HG03039 (cell line): ENCODE data around the gene PCSK2.

Source experiments
- ATAC-seq: cut with Tn5 transposase; IDR thresholded peaks from one replicate; pipeline ENCODE4 v1.9.1; 2021; ENCODE audit warnings: mild to moderate bottlenecking, moderate library complexity; ENCODE audit not compliant: unreplicated experiment

PCSK2 gene

DNA sequence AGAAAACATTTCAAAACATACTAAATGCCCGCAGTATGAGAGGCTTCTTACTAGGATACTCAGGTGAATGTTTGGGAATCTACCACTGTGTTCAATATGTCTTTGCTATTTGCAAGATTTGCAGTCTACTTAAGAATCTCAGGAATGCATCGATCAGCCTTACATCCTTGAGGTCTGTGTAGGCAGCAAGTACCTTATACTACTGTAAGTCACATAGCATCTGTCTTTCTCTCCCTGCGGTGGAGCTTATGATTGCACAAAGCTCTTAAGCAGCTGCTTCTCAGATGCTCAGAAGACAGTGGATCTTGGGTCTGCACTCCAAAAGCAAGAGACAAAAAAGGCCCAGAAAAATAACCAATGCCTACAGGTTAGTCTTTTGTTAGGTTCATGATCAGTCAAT lies 21.4 kb downstream of the PCSK2 start:
- no peak for ATAC-seq

DNA sequence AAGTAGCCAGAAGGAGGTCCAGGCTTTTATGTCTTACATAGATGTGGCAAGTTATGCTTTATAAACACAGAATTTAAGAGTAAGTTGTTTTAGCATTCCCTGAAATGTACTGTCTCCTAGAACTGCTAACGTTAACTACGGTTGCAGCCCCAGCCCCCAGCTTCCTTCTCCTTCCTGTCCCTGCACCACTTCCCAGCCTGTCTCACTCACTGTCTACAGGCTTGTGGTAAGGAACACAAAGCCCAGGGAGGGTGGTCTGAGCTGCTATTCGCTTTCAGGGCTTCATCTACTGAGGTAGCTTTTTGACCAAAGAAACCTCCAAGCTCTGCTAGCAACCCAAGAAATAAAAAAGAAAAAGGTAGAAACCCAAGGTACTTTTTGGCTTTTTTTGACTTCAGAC lies 35.9 kb downstream of the PCSK2 start:
- ATAC-seq = no peak

DNA sequence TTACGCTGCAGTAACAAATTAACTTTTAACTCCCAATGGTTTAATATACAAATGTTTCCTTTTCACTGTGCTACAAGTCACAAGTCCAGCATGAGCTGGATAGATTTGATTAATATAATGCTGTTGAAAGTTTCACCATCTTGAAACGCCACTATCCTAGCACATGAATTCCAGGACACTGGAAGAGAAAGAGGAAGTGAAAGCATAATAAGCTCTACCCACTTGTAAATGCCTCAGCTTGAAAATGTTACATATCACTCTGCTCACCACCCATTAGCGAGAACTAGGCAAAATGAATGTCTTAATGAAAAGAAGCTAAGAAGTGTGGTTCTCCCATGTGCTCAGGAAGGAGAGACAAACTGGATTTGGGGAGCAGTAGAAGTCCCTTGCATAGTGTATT lies 46.9 kb downstream of the PCSK2 start:
- no peak for ATAC-seq

DNA sequence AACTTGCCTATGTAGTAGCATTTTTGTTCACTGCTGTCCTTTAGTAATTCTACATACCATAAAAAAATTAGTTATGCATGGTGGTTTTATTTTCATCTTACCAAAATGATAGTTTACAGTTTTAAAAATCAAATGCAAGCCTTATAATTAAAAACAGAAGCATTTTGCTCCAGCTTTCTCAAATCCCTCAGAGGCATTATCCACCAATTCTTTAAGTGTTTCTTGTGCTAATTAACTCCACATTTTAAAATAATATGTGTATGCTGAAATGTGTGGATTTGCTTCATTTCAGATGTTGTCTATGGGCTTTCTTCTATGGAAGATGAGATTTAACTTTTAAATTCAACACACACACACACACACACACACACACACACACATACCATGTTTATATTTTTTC lies 49.3 kb downstream of the PCSK2 start:
- ATAC-seq = no peak

DNA sequence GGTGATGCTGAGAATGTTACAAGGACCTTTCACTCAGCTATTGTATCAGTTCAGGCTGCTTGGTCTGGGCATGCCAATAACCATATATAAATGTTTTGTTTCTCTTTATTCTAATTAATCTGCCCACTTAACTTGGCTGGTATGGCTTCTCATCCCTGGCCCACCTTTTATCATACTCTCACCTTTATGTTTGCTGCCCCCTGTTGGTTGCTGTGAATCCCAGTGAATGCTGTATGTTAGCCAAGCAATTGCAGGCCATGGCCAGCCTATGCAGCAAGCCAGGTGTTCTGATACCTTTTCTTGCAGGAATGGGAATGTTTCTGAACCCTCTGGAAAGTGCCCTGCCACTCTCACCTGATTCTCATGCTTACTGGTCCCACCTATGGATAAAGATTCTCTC lies 54.6 kb downstream of the PCSK2 start:
- ATAC-seq = no peak

DNA sequence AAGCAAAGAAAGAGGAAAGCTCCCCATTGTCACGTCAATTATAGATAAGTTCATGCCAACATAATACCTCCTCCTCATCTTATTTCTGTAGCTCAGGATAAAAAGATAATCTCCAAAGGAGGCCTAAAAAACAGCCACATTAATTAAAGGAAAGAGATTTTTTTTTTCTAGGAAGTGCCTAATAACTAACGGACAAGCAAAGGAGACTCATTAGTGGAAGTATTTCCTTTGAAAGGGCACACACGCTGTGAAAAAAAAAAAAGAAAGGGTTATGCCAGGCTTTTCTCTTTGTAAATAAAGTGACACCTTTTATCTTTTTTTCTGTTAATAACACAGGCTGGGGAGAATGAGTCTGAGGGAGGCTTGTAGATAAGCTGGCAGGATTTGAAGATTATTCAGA lies 55.7 kb downstream of the PCSK2 start:
- no peak for ATAC-seq

DNA sequence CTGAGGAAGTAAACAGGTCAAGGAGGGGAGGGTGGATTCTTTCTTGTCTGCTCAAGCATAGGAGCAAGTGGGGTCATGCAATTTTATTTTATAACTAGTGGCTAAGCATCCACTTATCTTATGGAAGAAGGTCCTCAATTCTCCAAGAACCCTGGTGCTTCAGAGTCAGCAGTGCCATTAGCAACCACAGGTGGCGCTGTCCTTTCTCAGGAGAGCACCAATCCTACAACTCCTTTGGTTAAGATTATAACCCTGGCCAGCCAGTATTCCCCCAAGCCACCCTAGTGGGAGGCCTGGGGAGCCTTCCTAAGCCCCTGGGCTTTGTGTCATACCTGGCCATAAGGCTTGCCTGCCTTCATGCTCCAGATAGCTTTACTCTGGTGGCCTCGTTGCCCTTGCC lies 60.7 kb downstream of the PCSK2 start:
- no peak for ATAC-seq

DNA sequence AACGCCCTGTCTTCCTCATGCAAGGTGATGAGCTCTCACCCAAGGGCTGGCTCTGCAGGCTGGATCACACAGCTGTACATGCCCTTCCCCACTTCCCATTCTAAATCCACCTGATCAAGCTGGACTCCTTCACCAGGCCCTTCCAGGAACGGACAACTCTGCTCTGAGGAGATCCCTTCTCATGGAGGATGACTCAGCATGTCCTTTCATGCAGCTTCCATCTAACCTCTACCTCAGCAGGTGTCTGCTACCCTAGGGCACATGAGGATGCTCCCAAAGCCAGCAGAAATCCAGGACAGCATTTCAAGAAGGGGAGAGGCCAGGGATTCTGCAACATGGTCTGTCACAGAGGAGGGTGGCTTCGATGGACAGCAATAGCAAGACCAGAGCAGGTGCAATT lies 61.2 kb downstream of the PCSK2 start:
- no peak for ATAC-seq

DNA sequence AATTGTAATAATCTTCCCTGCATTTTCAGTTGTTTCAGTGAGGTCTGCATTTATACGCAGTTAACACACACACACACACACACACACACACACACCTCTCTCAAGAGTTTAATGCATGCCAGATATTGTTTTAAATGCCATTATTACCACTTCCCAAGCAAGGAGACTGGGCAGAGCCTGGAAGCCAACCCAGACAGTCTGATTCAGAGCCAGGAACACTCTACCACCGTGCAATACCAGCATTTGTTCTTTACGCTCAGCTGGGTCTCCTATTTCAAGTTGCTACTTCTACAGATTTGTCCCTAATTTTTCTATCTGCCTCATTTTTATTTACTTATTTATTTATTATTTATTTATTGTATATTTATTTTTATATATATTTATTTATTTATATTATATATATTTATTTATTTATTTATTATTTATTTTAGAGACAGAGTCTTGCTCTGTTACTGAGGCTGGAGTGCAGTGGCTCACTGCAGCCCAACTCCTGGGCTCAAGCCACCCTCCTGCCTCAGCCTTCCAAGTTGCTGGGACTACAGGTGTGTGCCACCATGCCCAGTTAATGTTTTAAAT lies 68.4 kb downstream of the PCSK2 start:
- ATAC-seq = no peak

DNA sequence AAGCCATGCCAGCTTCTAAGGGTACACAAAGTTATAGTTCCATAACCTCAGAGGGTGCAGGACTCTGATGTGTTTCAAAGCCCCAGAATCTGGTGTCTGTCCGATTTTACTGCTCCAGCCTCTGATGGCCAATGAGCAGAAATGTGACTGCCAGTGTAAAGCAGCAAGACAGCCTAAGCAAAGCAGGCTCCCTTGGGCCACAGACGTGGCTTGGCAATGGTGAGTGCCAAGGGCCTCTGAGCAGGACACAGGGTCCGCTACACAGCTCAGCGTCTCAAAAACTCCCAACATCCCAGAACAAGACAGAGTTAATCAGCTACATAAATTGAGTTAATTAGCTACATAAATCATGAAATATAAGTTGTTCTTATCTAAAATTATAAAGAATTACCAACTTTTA lies 69.2 kb downstream of the PCSK2 start:
- ATAC-seq = no peak

DNA sequence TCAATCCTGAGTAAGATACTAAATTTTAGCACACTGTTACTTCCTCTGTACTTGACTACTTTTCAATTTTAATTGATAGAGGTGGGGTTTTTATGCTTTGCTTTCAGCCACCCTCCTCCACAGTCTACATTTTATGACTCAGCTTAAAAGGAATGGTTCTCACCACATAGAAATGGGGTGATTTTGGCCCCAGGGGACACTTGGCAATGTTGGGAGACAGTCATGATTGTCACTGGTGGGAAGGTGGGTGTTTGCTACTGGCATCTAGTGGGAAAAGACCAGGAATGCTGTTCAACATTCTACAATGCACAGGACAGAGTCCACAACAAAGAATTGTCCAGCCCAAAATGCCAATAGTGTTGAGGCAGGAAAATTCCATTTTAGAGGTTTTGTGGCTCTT lies 71.3 kb downstream of the PCSK2 start:
- no peak for ATAC-seq

DNA sequence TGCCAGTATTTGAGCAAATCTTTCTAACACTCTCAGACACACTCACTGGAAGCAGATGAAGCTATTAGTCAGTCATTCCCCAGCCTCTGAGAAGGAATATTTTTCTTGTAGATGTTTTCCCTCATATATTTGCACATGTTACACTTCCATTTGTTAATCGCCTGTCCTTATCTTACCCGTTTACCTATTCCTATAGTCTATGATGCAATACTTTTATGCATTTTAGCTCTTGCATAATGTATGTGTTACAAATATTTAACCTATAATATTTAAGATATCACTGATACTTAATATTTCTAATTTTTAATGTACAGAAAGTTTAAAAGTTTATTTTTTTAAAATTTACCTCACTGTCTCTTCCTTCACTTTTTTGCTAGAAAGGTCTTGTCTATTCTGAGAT lies 71.9 kb downstream of the PCSK2 start:
- ATAC-seq = no peak

DNA sequence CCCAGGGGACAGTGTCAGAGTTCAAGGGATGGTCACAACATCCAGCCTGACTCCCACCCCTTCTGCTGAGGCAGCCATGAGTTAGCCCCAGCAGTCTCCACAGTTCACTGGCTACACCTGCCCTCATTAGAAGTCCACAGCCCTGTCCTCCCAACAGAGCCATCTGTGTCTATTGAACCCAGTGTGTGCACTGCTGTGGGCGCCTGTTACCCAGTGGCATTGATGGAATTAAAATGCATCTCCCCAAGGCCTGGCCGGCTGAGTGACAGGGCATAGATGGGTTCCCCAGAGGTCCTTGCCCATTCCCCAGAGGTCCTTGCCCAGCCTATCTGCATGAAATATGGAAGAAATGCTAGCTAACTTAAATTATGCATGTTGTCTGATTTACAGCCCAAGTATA lies 73.3 kb downstream of the PCSK2 start:
- no peak for ATAC-seq

DNA sequence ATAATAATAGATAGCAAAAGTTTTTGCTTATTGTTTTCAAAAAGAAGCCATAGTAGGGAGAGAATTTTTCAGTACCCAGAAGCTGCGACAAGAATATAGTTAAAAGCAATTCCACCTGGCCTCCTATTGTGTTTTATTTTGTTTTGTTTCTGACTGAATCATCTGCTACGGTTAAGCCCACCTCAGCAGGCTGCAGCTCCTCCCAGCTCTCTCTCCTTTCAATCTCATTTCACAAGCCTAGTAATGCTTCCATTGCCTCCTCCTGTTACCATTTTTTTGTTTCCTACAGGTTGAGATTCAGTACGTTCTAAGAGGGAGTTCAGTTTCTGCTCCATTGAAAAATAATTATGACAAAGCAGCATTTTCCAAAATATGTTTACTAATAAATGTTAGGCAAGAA lies 77.9 kb downstream of the PCSK2 start:
- no peak for ATAC-seq

DNA sequence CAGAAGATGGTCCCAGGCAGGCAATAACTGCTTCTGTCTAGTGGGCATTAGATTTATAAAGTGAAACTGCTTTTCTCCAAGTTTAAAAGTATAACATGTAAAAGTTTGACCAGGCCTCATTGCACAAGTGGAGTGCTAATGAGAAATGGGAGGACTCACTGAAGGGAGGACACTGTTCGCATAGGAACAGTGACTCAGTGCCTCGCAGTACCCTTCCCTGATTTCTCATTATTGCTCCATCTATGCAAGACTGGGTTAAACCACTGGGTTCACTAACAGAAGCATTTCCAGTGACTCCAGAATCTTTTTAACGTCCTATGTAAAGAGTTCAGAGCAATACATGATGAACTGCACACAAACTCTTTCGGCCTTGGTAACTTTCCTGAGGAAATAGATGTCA lies 79.6 kb downstream of the PCSK2 start:
- no peak for ATAC-seq

DNA sequence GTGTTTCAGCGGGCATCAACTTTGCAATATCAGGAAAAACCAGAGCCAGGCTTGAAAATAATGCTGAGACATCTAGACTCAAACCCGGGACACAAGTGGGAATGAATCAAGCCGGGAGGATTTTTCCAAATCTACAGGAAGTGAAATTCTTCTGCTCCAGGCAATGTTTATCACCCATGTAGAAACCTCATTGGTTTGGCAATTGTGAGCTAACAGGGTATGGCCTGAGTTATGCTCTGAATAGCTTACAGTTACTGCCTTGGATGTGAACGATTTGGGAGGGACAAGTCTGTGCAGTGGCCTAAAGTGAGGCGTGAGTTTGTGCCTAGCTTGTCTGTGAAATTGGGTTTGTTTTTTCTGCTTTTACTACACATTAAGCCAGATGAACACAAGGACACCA lies 87.4 kb downstream of the PCSK2 start:
- ATAC-seq = no peak

DNA sequence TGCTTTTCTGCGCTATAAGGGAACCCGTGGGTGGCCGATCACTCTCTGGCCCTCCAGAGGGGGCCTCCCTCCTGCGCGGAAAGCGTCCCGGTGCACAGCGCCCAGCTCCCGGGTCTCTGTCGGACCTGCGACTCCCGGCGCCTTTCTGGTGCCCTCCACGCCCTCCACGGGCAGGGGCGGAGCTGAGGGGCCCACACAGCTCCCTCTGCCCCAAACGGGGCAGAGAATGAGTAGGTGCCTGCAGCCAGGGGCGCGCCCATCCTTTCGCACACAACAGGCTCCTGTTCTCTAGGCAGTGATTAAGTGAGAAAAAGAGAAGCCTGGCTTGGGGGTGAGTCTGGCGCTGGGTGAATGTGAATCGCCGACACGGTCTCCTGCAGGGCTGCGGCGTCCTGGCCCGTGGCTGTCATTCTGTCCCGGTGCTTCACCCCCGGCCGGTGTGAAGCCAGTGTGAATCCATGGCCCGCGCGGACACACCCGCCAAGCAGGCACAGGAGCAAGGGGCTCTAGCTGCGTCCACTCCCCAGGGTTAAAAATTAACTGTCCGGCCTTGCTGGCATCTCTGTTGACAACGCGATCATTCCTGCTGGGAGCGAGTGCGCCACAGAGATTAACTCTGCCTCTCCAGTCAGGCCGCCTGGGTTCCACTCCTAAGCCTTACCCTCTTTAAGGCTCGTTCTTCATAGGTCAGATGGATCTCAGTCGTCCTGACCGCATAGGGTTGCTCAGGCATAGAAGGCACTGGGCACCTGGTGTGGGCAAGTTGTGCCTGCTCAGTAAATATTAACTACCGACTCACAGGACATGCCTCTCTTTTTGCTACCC lies 88.8 kb downstream of the PCSK2 start:
- ATAC-seq = no peak

DNA sequence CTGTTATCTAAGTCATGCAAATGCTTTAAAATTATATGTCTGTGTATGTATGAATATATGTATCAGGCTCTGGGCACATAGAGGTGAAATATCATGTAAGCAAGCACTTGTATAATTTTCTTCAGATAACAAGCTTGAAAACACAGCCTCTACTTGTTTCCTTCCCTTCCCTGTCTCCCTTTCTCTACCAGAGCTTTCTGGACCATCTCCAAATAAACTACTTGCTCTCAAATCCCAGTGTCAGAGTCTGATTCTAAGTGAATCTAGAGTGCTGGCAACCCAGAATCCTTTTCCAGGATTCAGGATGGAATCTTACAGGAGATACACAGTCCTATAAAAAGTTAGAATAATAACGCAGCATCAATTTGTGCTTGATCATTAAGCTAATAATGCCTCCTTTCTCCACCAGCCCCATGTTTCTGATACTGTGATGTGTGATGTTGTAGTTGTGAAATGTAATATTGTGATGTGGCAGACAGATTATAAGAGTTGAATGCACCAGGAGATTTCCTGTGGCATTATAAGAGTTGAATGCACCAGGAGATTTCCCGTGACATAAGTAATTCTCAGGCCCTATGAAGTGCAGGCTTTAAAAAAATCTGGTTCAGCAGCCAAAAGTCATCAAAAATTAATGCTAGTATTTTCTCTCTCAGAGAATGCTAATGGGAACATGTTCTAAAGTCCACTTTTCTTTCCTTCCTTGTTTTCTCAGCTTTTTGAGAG lies 89.6 kb downstream of the PCSK2 start:
- ATAC-seq = no peak

DNA sequence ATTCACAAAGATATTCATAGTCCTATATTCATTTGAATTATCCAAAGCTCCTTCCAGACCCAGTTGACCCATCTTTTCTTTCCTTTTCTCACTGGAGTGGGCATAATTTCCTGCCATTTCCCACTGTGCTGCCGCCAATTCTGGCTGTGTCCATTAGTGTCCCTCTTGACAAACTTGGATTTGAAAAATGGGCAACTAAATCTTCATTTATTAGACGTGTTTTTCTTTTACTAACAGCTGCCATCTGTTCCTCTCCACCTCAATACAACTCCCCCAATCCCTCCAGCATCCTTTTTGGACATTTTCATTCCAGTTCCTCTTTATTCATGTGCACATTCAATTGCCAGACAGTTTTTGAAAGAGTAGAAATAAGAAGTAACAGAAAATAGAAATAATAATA lies 90.5 kb downstream of the PCSK2 start:
- ATAC-seq = no peak

DNA sequence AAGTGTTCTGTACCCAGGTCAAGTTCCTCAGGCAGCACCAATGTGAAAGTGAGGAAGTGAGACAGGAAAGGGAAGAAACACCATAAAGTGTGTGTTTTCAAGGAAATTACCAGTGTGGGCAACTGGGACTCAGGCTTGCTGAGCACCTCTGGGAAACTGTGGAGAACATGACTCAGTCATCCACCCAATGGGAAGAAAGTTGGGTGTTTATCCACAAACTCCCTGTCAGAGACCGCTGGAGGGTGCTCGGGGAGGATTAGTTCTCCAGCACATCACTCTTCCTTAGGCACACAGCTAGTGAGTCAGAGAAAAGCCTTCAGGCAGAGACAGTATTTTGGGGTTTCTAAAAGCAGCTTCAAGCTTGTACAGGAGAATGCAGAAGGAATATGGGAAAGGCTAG lies 93.6 kb downstream of the PCSK2 start:
- no peak for ATAC-seq

DNA sequence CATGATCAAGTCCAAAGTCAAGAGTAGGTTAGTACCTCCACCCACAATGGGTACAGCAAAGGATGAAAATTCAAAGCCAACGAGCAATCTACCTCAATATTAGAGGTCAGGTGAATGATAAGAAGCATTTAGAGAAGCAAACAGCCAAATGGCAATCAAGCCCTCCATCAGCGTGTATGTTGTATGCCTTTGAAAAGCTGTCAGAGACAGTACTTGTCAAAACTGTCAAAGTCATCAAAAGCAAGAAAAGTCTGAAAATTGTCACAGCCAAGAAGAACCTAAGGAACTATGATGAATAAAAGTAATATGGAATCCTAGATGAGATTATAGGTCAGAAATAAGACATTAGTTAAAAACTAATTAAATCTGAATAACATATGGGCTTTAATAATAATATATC lies 99.3 kb downstream of the PCSK2 start:
- ATAC-seq = no peak
